LNCAP (cell line): ENCODE results near the gene C1orf198.

Source experiments
- TF ChIP-seq, protein P1 (sequence below): fragments of 450-650 bp; IDR thresholded peaks from 2 replicates; pipeline ENCODE4 v1.5.1; 2017; ENCODE audit warnings: mild to moderate bottlenecking

Gene C1orf198

DNA sequence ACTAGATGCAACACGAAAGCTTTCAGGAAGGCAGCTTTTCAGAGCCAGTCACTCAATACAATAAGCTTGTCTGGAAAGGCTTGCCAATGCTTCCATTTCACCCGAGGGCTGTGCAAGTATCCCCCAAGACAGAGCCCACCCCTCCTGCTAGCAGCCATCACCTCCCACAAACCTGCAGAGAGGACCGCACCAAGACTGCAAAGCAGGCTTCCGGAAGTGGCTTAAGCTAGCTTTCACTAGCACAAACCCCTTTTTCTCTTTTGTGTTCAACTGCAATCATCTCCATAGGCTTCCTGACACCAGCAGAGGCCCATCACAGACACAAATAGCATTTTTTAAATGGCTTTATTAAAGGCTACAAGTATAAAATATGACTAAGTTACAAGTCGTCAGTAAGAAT lies 31.5 kb downstream of the C1orf198 start:
- TF ChIP-seq, protein P1, sequence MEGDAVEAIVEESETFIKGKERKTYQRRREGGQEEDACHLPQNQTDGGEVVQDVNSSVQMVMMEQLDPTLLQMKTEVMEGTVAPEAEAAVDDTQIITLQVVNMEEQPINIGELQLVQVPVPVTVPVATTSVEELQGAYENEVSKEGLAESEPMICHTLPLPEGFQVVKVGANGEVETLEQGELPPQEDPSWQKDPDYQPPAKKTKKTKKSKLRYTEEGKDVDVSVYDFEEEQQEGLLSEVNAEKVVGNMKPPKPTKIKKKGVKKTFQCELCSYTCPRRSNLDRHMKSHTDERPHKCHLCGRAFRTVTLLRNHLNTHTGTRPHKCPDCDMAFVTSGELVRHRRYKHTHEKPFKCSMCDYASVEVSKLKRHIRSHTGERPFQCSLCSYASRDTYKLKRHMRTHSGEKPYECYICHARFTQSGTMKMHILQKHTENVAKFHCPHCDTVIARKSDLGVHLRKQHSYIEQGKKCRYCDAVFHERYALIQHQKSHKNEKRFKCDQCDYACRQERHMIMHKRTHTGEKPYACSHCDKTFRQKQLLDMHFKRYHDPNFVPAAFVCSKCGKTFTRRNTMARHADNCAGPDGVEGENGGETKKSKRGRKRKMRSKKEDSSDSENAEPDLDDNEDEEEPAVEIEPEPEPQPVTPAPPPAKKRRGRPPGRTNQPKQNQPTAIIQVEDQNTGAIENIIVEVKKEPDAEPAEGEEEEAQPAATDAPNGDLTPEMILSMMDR = no peak

- TF ChIP-seq, protein P1 = no peak
These were observed 32.0 kb downstream of the C1orf198 start for GRCh38 chr1:230836347-230836746.

- TF ChIP-seq, protein P1 = no peak
These were observed 34.0 kb downstream of the C1orf198 start for GRCh38 chr1:230834292-230834691.

- TF ChIP-seq, protein P1 = no peak
These were observed 34.8 kb downstream of the C1orf198 start for GRCh38 chr1:230833511-230833910.

DNA sequence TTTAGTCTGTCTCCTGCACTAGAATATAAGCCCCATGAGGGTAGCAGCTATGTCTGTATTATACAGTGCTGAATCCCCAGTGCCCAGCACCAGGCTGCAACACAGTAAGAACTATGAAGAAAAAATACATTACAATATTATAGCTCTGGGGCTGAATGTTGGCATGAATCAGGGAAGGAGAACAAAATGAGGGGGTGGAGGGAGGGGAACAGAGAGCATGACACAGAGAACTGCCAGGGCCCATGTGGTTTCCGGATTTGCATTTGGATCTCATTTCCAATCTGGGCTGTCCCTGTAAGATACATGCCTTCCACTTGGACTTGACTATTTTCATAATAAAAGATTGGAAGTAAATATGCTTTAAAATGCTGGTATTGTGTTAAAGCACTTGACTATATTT lies 35.8 kb downstream of the C1orf198 start:
- TF ChIP-seq, protein P1 = no peak

- TF ChIP-seq, protein P1 = no peak
These were observed 36.5 kb downstream of the C1orf198 start for GRCh38 chr1:230831771-230832170.

DNA sequence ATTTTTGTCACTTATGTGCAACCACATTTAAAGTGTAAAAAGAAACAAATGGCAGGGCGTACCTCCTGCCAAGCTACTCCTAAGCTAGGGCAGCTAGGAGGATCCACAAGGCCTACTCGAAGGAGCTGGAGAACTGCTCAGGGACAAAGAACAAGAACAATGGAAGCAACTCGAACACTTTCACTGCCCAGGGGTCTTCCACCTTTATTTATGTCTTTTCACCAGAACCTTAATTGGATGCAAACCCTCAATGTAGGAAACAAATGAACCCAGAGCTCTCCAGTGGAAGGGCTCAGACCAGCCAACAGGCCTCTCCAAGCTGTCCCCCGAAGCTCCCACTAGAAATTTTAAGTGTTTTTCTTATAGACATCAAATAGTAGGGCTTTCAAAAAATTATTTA lies 39.9 kb downstream of the C1orf198 start:
- TF ChIP-seq, protein P1 = no peak

- TF ChIP-seq, protein P1 = no peak
These were observed 40.5 kb downstream of the C1orf198 start for GRCh38 chr1:230827801-230828200.
